ENCODE data around the gene KLF7.

GRCh38 chr2:207135340-207135739 lies 30.4 kb downstream of the KLF7 start:
- TF ChIP-seq EZH2phosphoT487 (IDR thresholded peaks at IDR 0.05; ENCODE audit: borderline replicate concordance, low read length) (no peak), CTCF (IDR thresholded peaks at IDR 0.05; ENCODE audit: low read depth, low read length, poor library complexity, severe bottlenecking) (no peak)

All from DOHH2 (cell line).